ENCODE data around the gene CASKIN2.

- TF ChIP-seq CTCF (IDR thresholded peaks at IDR 0.05): no peak
- TF ChIP-seq POLR2AphosphoS5 (IDR thresholded peaks at IDR 0.05; ENCODE audit: low read depth, low read length): no peak; the same call in 1 of the 2 replicates
Observed at GRCh38 chr17:75502072-75502720, 13.1 kb downstream of the CASKIN2 start.

All from Panc1 (cell line).